Measurements from ENCODE around the gene PLEK.

- TF ChIP-seq CTCF (IDR thresholded peaks at IDR 0.05) (no peak), POLR2A (IDR thresholded peaks at IDR 0.05) (no peak), EP300 (IDR thresholded peaks at IDR 0.05) (no peak)
Observed at GRCh38 chr2:68431316-68431972, 66.4 kb downstream of the PLEK start.
